K562 (cell line): Measurements from ENCODE around the gene ALK.

Experiments used
- EP300 ChIP-seq: IDR thresholded peaks from 2 replicates; pipeline ENCODE4 v1.6.1; 2012; ENCODE audit warnings: low read length, improper control_type of control experiment
- HDAC6 ChIP-seq: IDR thresholded peaks from 2 replicates; pipeline ENCODE4 v1.6.1; 2012; ENCODE audit warnings: low read depth, mild to moderate bottlenecking, control low read depth, inconsistent platforms, low read length, moderate library complexity
- POLR2AphosphoS5 ChIP-seq: IDR thresholded peaks from 2 replicates; pipeline ENCODE4 v1.6.1; 2011; ENCODE audit warnings: mild to moderate bottlenecking, low read depth, low read length, moderate library complexity; ENCODE audit not compliant: control insufficient read depth, insufficient read depth
- PRMT5 ChIP-seq: sonication (generic); formaldehyde crosslinking; IDR thresholded peaks from 2 replicates; pipeline ENCODE4 v1.5.0; 2020; ENCODE audit warnings: missing genetic modification reagents
- RCOR1 ChIP-seq, 2 experiments: IDR thresholded peaks; 2 replicates each; pipeline ENCODE4 v1.6.1; 2012; ENCODE audit warnings: low read depth in 2 of 2, low read length in 2 of 2, borderline replicate concordance in 1 of 2, improper control_type of control experiment in 1 of 2
- SMAD4 ChIP-seq: fragments of 250-450 bp; sonication (Bioruptor Pico); conservative IDR thresholded peaks from 2 replicates; pipeline ENCODE4 v1.8.0; 2021; ENCODE audit warnings: inconsistent platforms, mild to moderate bottlenecking, moderate library complexity
- SP1 ChIP-seq: sonication (generic); formaldehyde crosslinking; IDR thresholded peaks from 2 replicates; pipeline ENCODE4 v1.8.1; 2022; ENCODE audit warnings: mild to moderate bottlenecking, missing genetic modification reagents
- YBX1 ChIP-seq: fragments of 450-650 bp; IDR thresholded peaks from 2 replicates; pipeline ENCODE4 v1.7.1; 2016; ENCODE audit warnings: mild to moderate bottlenecking
- YY1 ChIP-seq, 3 experiments: IDR thresholded peaks; 2 replicates each; pipeline ENCODE4 v1.6.1; 2011; ENCODE audit warnings: low read length in 2 of 3, mild to moderate bottlenecking in 2 of 3, moderate library complexity in 2 of 3, borderline replicate concordance in 1 of 3, control low read depth in 1 of 3, low read depth in 1 of 3; ENCODE audit not compliant: insufficient read depth in 3 of 3, insufficient replicate concordance in 2 of 3, control insufficient read depth in 1 of 3, insufficient read length in 1 of 3; ENCODE audit errors: extremely low read depth in 1 of 3
- ZNF274 ChIP-seq: IDR thresholded peaks from 2 replicates; pipeline ENCODE4 v1.6.1; 2011; ENCODE audit warnings: low read depth, mild to moderate bottlenecking, low read length, moderate library complexity, borderline replicate concordance
- ZNF354B ChIP-seq: fragments of 250-450 bp; sonication (Bioruptor Pico); IDR thresholded peaks from 2 replicates; pipeline ENCODE4 v1.4.0; 2020
- TF ChIP-seq, protein P1 (sequence below), 3 experiments: IDR thresholded peaks in 2 of 3; conservative IDR thresholded peaks in 1 of 3; 2 replicates each; pipeline ENCODE4 v1.5.1; 2011 to 2012; ENCODE audit warnings: low read length in 3 of 3, mild to moderate bottlenecking in 3 of 3, control low read depth in 2 of 3, improper control_type of control experiment in 1 of 3, inconsistent platforms in 1 of 3, low read depth in 1 of 3, mixed read lengths in 1 of 3, moderate library complexity in 1 of 3; ENCODE audit not compliant: insufficient read depth in 2 of 3
- TF ChIP-seq, protein P2 (sequence below), 2 experiments: fragments of 450-650 bp in 1 of 2; sonication (generic) in 1 of 2; formaldehyde crosslinking in 1 of 2; IDR thresholded peaks in 1 of 2; conservative IDR thresholded peaks in 1 of 2; 2 replicates each; pipeline versions ENCODE4 v1.6.1 to v1.8.1; 2016 to 2023; ENCODE audit warnings: mild to moderate bottlenecking in 2 of 2, moderate library complexity in 2 of 2, inconsistent platforms in 1 of 2, missing genetic modification reagents in 1 of 2

DNA sequence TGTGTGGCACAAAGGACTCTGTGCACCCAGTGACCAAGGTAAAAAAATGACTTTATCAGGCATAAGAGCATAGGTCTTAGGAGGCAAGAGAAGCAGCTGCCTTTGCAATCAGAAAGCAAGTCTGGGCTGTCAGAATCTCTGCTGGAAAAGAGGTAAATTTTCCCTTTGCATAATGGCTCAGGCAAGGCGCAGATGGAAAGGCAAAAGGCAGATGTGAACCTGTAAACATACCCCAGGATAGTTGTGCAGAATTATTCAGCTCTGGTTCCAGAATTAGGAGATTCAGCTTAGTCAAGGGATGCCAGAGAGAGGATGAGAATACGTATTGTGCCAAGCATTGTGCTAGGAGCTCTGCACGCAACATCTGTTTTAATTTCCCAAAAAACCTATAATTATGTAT is 547.5 kb downstream of the ALK start:
- TF ChIP-seq ZNF354B (CRISPR knock-in tag) (no peak), SP1 (CRISPR knock-in tag) (no peak), RCOR1 (IDR thresholded peaks at IDR 0.05; ENCODE audit: borderline replicate concordance in 1 of 2, low read depth in 2 of 2, low read length in 2 of 2) (no peak), EP300 (no peak), PRMT5 (no peak), YBX1 (no peak), YY1 (IDR thresholded peaks at IDR 0.05; ENCODE audit: borderline replicate concordance in 1 of 3, control insufficient read depth in 1 of 3, extremely low read depth in 1 of 3, insufficient read depth in 3 of 3, insufficient read length in 1 of 3, insufficient replicate concordance in 2 of 3, low read depth in 1 of 3, low read length in 2 of 3) (no peak), POLR2AphosphoS5 (no peak), SMAD4 (no peak), HDAC6 (no peak), ZNF274 (no peak)
- TF ChIP-seq, protein P1, sequence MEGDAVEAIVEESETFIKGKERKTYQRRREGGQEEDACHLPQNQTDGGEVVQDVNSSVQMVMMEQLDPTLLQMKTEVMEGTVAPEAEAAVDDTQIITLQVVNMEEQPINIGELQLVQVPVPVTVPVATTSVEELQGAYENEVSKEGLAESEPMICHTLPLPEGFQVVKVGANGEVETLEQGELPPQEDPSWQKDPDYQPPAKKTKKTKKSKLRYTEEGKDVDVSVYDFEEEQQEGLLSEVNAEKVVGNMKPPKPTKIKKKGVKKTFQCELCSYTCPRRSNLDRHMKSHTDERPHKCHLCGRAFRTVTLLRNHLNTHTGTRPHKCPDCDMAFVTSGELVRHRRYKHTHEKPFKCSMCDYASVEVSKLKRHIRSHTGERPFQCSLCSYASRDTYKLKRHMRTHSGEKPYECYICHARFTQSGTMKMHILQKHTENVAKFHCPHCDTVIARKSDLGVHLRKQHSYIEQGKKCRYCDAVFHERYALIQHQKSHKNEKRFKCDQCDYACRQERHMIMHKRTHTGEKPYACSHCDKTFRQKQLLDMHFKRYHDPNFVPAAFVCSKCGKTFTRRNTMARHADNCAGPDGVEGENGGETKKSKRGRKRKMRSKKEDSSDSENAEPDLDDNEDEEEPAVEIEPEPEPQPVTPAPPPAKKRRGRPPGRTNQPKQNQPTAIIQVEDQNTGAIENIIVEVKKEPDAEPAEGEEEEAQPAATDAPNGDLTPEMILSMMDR (IDR thresholded peaks at IDR 0.05 in 2 of 3, conservative IDR thresholded peaks at IDR 0.05 in 1 of 3; ENCODE audit: insufficient read depth in 2 of 3, low read depth in 1 of 3, low read length in 3 of 3), result no peak
- TF ChIP-seq, protein P2, sequence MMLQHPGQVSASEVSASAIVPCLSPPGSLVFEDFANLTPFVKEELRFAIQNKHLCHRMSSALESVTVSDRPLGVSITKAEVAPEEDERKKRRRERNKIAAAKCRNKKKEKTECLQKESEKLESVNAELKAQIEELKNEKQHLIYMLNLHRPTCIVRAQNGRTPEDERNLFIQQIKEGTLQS (IDR thresholded peaks at IDR 0.05), result no peak
- TF ChIP-seq, protein P2 (CRISPR knock-in tag; conservative IDR thresholded peaks at IDR 0.05), result no peak
